HL-60 (cell line): ENCODE measurements around the gene LSM4.

Experiments used
- DNase-seq, 2 experiments: peaks; one replicate each; pipeline ENCODE4 v3.0.0-alpha.2; 2010 to 2020; ENCODE audit warnings: low read depth in 1 of 2, low spot score in 1 of 2
- H3K27ac ChIP-seq: fragments of 250-450 bp; sonication (Bioruptor Pico); replicated peaks from 2 replicates; pipeline ENCODE4 v1.5.1; 2020; ENCODE audit warnings: mild to moderate bottlenecking, moderate library complexity
- H3K27me3 ChIP-seq: fragments of 250-450 bp; sonication (Bioruptor Pico); 2 replicates; pipeline ENCODE4 v1.5.1; 2021; ENCODE audit warnings: mild to moderate bottlenecking, moderate library complexity; ENCODE audit not compliant: insufficient read depth, poor library complexity, severe bottlenecking
- H3K4me3 ChIP-seq: replicated peaks from 2 replicates; pipeline ENCODE4 v1.5.1; 2011; ENCODE audit warnings: mild to moderate bottlenecking, control low read depth, low read length; ENCODE audit not compliant: insufficient read depth
- GABPA ChIP-seq: IDR thresholded peaks from 2 replicates; pipeline ENCODE4 v1.6.1; 2012; ENCODE audit warnings: low read depth
- POLR2AphosphoS5 ChIP-seq: IDR thresholded peaks from 2 replicates; pipeline ENCODE4 v1.6.1; 2012; ENCODE audit warnings: low read depth
- REST ChIP-seq: IDR thresholded peaks from 2 replicates; pipeline ENCODE4 v1.6.1; 2012; ENCODE audit warnings: low read depth; ENCODE audit not compliant: insufficient replicate concordance
- SPI1 ChIP-seq: IDR thresholded peaks from 2 replicates; pipeline ENCODE4 v1.6.1; 2012; ENCODE audit warnings: low read depth, mild to moderate bottlenecking, borderline replicate concordance
- TF ChIP-seq, protein P1 (sequence below): IDR thresholded peaks from one replicate; pipeline ENCODE4 v1.5.1; 2011; ENCODE audit warnings: low read length, control low read depth, inconsistent platforms; ENCODE audit not compliant: insufficient read depth

The LSM4 gene

DNA sequence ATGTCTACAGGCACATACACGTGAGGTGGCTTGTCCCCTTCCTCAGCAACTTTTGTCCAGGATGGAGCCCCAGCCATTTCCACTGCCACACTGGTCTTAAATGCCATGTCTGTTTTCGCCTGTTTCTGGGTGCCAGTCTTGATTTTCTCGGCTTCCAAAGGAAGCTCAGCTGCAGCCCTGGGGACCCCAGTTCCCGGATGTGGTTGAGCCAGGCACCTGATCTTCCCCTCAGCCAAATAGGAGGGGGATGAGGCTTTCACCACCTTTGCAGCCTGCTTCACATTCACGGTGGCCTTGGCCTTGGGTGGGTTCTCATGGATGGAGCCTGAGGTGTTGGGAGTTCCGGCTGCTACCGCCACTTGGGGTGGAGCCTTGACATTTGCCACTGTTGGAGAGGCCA is 57.3 kb downstream of the LSM4 start:
- TF ChIP-seq POLR2AphosphoS5 = no peak
- no peak for TF ChIP-seq GABPA
- TF ChIP-seq, protein P1, sequence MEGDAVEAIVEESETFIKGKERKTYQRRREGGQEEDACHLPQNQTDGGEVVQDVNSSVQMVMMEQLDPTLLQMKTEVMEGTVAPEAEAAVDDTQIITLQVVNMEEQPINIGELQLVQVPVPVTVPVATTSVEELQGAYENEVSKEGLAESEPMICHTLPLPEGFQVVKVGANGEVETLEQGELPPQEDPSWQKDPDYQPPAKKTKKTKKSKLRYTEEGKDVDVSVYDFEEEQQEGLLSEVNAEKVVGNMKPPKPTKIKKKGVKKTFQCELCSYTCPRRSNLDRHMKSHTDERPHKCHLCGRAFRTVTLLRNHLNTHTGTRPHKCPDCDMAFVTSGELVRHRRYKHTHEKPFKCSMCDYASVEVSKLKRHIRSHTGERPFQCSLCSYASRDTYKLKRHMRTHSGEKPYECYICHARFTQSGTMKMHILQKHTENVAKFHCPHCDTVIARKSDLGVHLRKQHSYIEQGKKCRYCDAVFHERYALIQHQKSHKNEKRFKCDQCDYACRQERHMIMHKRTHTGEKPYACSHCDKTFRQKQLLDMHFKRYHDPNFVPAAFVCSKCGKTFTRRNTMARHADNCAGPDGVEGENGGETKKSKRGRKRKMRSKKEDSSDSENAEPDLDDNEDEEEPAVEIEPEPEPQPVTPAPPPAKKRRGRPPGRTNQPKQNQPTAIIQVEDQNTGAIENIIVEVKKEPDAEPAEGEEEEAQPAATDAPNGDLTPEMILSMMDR = no peak
- TF ChIP-seq REST = no peak
- TF ChIP-seq SPI1 = no peak
- no peak overlapping the region for H3K4me3 ChIP-seq
- H3K27me3 ChIP-seq = no peaks in the 10 kb centered on the region
- no peak overlapping the region for H3K27ac ChIP-seq
- DNase-seq = no peak

DNA sequence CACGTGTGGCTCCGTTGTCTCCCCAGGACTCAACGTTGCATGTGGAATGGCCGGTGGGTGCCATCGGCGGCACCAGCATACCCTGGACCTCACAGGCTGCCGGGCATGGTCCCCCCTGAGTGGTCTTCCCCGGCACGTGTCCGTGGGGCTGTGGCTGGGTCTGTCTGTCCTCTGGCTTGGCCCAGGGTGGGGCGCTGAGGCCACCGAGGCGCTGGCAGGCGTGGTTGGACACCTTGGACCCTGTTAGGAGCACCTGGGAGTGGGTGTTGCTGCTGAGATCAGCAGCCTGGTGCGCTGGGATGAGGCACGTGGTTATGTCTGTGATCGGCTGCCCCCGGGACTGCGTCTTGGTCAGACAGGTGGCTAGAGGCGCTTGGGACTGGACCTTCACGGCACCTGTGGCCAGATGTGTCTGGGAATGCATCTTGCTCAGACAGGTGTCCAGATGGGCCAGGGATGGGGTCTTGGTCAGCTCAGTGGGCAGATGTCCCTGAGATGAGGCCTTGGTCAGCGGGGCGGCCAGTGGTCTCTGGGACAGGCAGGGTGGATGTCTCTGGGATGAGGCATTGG is 57.8 kb downstream of the LSM4 start:
- no peak for DNase-seq

DNA sequence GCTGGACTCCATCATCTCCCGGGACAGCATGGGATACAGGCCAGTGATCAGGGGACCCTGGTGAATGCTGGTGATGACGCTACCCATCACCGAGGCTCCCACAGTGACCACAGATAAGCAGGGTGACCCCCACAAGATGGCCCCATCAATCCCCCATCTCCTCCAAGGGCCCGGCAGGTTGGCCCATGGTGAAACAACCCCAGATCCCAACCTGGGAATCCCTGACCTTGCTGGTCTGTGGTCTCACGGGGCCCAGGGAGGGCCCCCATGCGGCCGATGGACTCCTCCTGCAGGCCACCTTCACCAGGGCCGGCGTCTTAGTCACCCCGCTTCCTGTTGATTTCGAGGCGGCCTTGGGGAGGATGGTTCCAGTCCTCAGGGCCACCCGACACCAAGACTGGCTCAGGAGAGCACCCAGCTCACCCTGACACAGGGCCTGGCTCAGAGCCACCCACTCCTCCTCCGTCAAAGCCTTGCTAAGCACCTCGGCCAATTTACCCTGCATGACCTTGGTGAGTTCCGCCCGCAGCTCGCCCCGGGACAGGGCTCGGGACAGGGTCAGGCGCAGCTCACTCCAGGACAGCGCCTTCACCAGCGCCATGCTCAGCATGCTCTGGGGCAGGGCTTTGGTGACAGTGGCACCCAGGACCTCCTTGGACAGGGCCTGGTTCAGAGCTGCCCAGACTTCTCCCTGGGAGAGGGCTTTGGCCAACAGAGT is 58.6 kb downstream of the LSM4 start:
- TF ChIP-seq, protein P1 = no peak
- TF ChIP-seq GABPA (no peak), POLR2AphosphoS5 (no peak), REST (no peak), SPI1 (no peak)
- no peaks in the 10 kb centered on the region for H3K27me3 ChIP-seq
- H3K4me3 ChIP-seq = no peak overlapping the region
- H3K27ac ChIP-seq = no peak overlapping the region
- no peak for DNase-seq

More for the DNA sequence above, 57.8 kb downstream of the LSM4 start:
- Histone ChIP-seq H3K27me3 (no peaks in the 10 kb centered on the region), H3K27ac (no peak overlapping the region), H3K4me3 (no peak overlapping the region)
- TF ChIP-seq SPI1 = no peak
- TF ChIP-seq, protein P1 = no peak
- TF ChIP-seq GABPA = no peak
